Panc1 (cell line): Measurements from ENCODE around the gene TMEM164. TPM values are rescaled to one million over a fixed set of nuclear protein-coding genes. Genes with fewer than 3 reads are reported as not detected.

ENCODE experiments used
- ATAC-seq: fragments of 200-7000 bp; cut with Tn5 transposase; 2 replicates; pipeline ENCODE4 v1.9.1; 2020; ENCODE audit warnings: mild to moderate bottlenecking, moderate library complexity
- BruUV-seq: library from RNA; stranded (reverse); fragments of 400-500 nt; replicated peaks from 2 replicates; lab custom pipeline; 2021; lab: Mats Ljungman, UMichigan
- CTCF ChIA-PET: fragments of 300-600 bp; sonication (Branson Sonifier 250); formaldehyde crosslinking; loops from one replicate; lab custom pipeline; 2022; ENCODE audit warnings: antibody characterized with exemption; lab: Charles Lee
- POLR2A ChIA-PET: fragments of 300-600 bp; sonication (Branson Sonifier 250); formaldehyde crosslinking; loops from one replicate; lab custom pipeline; 2022; ENCODE audit warnings: antibody characterized with exemption; lab: Charles Lee
- DNase-seq: peaks from one replicate; pipeline ENCODE4 v3.0.0-alpha.2; 2010; ENCODE audit warnings: low read depth, low spot score
- H3K27ac ChIP-seq: 2 replicates; pipeline ENCODE4 v1.5.1; 2011; ENCODE audit warnings: mild to moderate bottlenecking, low read length, inconsistent platforms
- H3K27me3 ChIP-seq: fragments of 200-500 bp; sonication (Bioruptor generic); 2 replicates; pipeline ENCODE4 v1.6.0; 2014; ENCODE audit warnings: low read length, inconsistent platforms; ENCODE audit not compliant: control insufficient read depth, insufficient read depth
- H3K36me3 ChIP-seq: fragments of 200-500 bp; sonication (Bioruptor generic); 2 replicates; pipeline ENCODE4 v1.5.1; 2014; ENCODE audit warnings: inconsistent platforms, mild to moderate bottlenecking, low read length, moderate library complexity; ENCODE audit not compliant: control insufficient read depth, insufficient read depth
- H3K4me1 ChIP-seq: 2 replicates; pipeline ENCODE4 v1.5.1; 2011; ENCODE audit warnings: inconsistent platforms, mild to moderate bottlenecking, low read length, moderate library complexity; ENCODE audit not compliant: control insufficient read depth, insufficient read depth
- H3K4me3 ChIP-seq, 2 experiments: 2 replicates each; pipeline ENCODE4 v1.5.1; 2011 to 2012; ENCODE audit warnings: low read depth in 2 of 2, low read length in 2 of 2, mild to moderate bottlenecking in 2 of 2, inconsistent platforms in 1 of 2, moderate library complexity in 1 of 2
- H3K9me3 ChIP-seq: fragments of 200-500 bp; sonication (Bioruptor generic); 2 replicates; pipeline ENCODE4 v1.5.1; 2014; ENCODE audit warnings: low read depth, mild to moderate bottlenecking, inconsistent platforms, low read length, moderate library complexity; ENCODE audit not compliant: control insufficient read depth, insufficient read depth
- CTCF ChIP-seq: fragments of 450-650 bp; IDR thresholded peaks from 2 replicates; pipeline ENCODE4 v1.5.1; 2017; ENCODE audit warnings: mild to moderate bottlenecking
- POLR2AphosphoS5 ChIP-seq: IDR thresholded peaks from 2 replicates; pipeline ENCODE4 v1.6.1; 2012; ENCODE audit warnings: mild to moderate bottlenecking, low read depth, low read length, moderate library complexity
- REST ChIP-seq, 2 experiments: IDR thresholded peaks; 2 replicates each; pipeline ENCODE4 v1.6.1; 2011 to 2012; ENCODE audit warnings: low read depth in 2 of 2, control low read depth in 1 of 2, low read length in 1 of 2, mild to moderate bottlenecking in 1 of 2, moderate library complexity in 1 of 2; ENCODE audit not compliant: insufficient read depth in 1 of 2
- SIN3A ChIP-seq: IDR thresholded peaks from 2 replicates; pipeline ENCODE4 v1.6.1; 2012; ENCODE audit warnings: low read depth, mild to moderate bottlenecking, low read length, moderate library complexity, borderline replicate concordance; ENCODE audit not compliant: insufficient read depth
- TCF7L2 ChIP-seq: IDR thresholded peaks from 2 replicates; pipeline ENCODE4 v1.6.1; 2011; ENCODE audit warnings: mild to moderate bottlenecking, low read depth, low read length, inconsistent platforms
- in situ Hi-C: cut with HindIII; loops from 2 replicates; pipeline ENCODE4 v1.10.0; 2016; ENCODE audit warnings: low sequenced_read_pairs, low pct_unique_long_range_greater_than_20kb
- intact Hi-C: fragments of 100-400 bp; cut with micrococcal nuclease; formaldehyde crosslinking; loops from one replicate; pipeline ENCODE4 v1.10.0; 2022; ENCODE audit not compliant: unreplicated experiment
- microRNA-seq: library from miRNA; unstranded; fragments of <30 nt; microRNA quantifications from one replicate; pipeline ENCODE4 v1.1.0, GENCODE V29; 2020; ENCODE audit not compliant: unreplicated experiment
- total RNA-seq: library from RNA; stranded (reverse); gene quantifications from one replicate; pipeline ENCODE4 v1.2.1, GENCODE V29; 2021; ENCODE audit not compliant: unreplicated experiment

TMEM164 gene
- total RNA-seq, 1 experiment from 2014 or later: 32.8 TPM

GRCh38 chrX:110226931-110227330, 224.0 kb downstream of the TMEM164 start:
- ChIA-PET POLR2A (no interaction called here), CTCF (interaction anchor here (0.6 kb wide), 1 partner anchor 128 kb away, joined by 3 read pairs; no protein-coding TSS in a partner anchor)
- Histone ChIP-seq H3K36me3 (no peaks in the 10 kb centered on the region), H3K4me3 (no peak overlapping the region), H3K4me1 (no peaks in the 10 kb centered on the region; the same call in 1 of the 2 replicates), H3K9me3 (no peaks in the 10 kb centered on the region), H3K27me3 (no peaks in the 10 kb centered on the region), H3K27ac (no peak overlapping the region)
- in situ Hi-C loops (no loop called here), intact Hi-C loops (no loop called here)
- ATAC-seq (no peak), DNase-seq (no peak)
- BruUV-seq: no TSS peak
- TF ChIP-seq POLR2AphosphoS5 (no peak), REST (IDR thresholded peaks at IDR 0.05; ENCODE audit: insufficient read depth in 1 of 2, low read depth in 2 of 2, low read length in 1 of 2) (no peak), CTCF (no peak), TCF7L2 (no peak), SIN3A (no peak)

Small RNA genes lying within 50 kb of the gene (microRNA-seq; reads per million reads assigned to microRNA genes)
- gene MIR3978: not detected
- gene MIR652: 2,717 reads per million, percentile 89 among the genes with 10 or more reads in this experiment
